Epidermal melanocyte (primary cell): ENCODE measurements around the gene EXOC6B.

Source experiments
- DNase-seq: peaks from one replicate; pipeline ENCODE4 v3.0.0; 2011; ENCODE audit warnings: low spot score; ENCODE audit not compliant: insufficient read length

EXOC6B gene

DNA sequence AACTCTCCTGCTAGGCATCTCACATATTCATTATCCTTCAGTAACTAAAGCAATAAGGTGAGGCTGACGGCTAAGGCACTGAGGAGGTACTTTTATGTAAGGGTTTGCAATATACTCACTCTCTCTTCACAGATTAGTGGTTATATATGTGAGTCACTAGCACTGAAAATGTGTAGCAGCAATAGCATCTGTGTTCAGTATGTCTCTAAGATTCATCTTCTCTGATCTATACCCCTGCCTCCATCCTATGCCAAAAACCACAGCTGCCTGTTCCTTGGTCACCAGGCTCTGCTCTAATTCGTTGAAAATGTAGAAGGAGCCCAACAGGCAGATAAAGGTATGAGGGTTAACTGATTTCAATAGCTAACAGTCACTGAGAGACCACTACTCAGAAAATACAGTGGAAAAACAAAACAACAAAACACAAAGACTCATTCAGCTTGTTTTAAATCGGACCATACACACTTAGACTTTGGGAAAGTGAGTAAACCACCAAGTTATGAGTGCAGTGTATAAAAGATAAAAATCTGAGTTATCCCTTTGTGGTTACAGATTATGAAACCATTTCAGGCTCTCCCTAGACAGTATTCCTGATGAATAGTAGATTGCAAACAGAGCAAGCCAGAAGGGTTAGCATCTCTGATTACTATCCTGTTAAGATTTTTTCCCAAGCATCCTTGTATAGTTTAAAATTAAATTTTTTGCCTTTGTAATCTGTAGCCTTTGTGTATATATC lies 602.8 kb downstream of the EXOC6B start:
- DNase-seq: no peak

DNA sequence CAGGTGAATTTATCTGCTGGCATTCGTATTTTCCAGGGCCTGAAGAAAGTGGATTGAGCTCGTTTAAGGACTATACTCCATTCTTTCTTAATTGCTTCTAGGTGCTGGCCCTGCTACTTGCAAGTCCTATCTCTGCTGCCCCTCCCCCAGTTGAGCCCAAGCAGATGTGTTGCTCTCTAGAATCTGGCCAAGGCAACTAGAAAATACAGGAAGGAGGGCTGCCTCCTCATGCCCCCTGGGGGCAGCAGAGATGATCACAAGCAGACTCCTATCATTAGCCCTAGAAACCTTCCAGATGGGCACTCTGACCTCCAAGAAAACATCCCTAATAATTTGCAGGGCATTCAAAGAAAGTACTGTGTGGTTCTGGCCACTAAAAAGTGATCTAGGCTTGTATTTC lies 605.7 kb downstream of the EXOC6B start:
- no peak for DNase-seq

DNA sequence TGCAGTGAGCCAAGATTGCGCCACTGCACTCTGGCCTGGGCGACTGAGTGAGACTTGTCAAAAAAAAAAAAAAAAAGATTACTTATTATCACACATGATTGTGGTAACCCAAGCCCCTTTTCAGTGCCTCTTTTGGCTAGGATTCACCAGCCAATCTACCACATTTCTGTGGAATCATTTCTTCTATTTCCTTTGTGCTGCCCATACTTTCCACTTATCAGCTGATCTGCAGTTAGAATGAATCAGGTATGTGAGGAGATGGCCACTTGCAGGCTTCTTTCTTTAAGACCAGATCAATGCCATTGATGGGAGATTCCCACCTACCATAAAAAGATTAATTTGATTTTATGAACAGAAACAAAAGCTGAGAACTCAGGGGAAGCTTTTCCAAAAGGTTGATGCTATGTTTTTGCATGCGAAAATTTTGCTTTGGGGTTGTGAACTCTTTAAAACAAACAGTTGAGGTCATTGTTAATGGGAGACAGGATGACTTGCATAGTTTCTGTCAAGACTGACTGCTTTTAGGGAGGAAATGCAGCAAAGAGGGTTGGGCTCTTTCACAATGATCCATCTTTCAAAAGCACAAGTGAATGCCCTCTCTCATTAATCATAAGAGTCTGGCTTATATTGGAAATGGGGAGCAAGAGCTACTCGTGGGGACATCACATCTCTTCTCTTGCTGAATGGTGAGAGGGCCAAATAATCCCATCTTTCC lies 611.2 kb downstream of the EXOC6B start:
- DNase-seq: no peak

DNA sequence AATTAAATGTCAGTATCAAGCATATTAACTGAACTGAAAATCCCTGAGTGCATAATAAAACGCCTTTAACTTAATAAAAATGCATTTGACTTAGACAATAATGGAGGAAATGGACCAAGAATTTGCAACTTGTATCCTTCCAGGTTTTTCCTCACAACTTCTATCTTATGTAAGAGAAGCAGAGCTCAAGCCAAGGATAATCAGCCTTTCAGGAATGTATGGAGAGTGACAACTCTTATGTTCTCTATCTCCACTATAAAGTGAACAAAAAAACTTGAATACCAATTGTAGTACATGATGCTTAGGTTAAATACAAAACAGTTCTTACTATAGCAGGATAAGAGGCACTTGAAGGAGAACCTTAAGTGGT lies 613.4 kb downstream of the EXOC6B start:
- no peak for DNase-seq

DNA sequence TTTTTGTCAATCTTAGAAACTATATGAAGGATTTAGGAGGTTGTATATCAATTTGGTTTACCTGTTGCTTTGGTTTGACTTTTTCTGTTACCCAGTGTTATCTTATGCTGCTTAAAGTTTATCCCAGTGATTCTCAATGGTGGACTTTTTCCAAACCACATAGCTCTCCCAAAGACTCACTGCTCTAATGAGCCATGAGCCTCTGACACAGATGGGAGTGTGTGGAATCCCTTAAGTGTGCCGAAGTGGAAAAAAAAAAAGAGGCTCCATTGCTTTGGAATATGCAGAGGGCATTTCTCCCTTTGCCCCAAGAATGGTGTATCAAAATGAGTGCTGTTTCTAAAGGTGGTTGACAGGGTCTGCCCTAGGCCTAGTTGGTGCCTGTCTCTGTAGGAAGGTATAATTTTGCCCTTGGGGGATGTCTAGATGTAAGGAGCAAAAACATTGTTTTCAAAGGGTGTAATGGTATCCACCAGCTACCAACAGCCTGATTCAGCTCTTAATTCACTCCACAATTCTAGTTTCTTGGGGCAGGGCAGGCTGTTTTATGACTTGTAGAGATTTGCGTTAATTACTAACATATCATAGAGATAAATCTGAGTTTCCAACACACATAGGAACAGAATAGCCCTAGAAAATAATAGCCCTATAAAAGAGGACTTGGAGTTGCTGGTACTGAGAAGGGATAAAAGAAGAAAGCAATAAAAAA lies 613.9 kb downstream of the EXOC6B start:
- no peak for DNase-seq

DNA sequence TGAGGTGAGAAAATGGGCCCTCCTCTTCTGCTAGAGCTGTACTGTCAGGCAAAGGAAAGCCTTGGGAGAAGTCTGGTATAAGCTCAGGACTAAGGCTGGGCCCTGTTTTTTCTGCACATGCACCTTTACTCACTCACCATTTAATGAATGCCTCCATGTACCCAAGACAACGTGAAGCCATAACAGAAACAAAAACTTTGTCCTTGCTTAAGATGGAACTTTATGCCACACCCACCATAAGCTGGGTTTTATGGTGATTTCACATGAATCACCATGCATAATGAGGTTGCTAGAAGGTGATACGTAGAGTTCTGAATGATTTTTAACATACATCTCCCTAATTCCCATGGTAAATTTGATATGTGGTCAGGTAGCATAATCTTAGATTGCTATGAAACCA lies 614.5 kb downstream of the EXOC6B start:
- no peak for DNase-seq

DNA sequence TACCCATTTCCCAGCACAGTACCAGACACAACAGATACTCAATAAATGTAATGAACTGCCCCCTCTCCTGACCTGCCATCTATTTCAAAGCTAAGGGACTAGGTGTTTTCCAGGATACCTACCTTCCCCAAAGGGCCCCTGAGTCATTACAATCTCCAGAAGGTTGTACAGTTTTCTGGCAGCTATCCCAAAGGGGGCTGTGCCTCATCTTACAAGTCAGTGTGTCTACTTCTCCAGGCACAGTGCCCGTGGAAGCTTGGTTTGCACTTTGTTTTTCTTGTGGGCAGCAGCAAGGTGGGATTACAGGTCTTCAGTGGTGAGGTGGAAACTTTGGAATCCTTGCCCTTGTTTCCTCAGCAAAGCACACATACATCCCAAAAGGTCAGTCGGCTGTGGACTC lies 615.4 kb downstream of the EXOC6B start:
- DNase-seq: no peak

DNA sequence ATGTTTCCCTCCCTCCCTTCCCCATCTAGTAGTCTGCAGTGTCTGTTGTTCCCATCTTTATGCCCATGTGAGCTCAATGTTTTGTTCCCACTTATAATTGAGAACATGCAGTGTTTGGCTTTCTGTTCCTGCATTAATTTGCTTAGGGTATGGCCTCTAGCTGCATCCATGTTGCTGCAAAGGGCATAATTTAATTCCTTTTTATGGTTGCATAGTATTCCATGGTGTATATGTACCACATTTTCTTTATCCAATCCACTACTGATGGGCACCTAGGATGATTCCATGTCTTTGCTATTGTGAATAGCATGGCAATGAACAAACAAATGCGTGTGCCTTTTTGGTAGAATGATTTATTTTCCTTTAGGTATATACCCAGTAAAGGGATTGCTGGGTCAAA lies 617.6 kb downstream of the EXOC6B start:
- no peak for DNase-seq

DNA sequence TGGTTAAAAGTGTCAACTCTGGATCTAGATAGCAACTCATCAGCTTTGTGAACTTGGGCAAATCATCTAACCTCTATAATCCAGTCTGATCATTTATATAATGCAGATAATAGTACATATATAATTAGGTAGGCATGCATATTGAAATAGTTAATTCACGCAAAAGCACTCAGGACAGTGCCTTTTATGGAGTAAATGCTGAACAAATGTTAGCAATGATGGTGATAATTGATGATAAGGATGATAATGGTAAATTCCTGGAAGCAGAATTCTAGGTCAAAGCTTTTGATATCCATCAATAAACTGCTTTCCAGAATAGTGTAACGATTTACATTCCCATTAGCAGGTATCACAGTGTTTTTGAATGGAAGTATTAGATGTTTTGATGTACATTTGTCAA lies 618.5 kb downstream of the EXOC6B start:
- DNase-seq: no peak

DNA sequence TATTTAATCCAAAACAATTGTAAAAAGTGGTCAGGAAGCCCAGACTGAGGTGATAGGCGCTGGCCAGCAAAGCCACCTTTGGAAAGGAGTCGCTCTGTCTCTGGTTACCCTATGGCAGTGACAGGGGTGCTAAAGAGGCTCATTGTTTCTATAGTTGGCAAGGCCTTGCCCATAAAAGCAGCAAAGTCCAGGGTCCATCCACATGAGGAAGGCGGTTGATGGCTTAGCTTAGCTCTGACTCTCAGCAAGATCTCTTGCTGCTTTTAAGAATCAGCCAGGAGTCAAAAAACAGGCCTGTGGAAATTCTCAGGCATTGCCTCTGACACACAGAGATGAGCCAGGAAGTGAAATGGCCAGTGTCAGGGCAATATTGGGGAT lies 620.3 kb downstream of the EXOC6B start:
- no peak for DNase-seq

DNA sequence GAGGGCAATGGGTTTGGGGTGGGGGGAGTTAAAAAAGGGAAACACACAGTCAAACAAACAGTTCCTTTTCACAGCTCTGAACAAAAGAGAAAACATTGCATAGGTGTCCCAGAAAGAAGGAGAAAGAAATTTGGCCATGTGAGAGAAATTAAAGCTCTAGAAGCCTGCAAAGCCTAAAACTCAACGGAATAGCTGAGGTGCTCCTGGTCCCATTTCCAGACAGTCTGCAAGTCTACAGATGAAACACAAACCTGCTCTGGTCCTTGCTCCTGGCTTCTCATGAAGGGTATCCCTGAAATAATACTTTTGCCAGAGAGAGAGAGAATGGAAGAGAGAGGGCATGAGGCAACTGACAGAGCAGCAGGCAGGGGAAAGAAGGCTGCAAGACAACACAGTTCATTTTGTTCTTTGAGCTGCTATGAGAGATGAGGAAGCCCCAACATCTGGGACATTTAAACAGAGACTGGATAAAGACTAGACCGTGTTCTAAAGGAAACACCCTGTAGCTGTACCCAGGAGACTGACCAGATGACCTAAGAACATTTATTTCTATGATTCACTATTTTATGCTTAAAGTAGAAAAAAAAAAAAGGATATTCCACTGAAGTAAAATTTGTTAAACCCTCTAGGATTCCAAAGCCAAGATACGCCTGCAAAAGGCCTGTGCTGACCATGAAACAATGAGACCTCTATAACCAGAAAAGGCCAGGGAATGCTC lies 620.9 kb downstream of the EXOC6B start:
- no peak for DNase-seq

DNA sequence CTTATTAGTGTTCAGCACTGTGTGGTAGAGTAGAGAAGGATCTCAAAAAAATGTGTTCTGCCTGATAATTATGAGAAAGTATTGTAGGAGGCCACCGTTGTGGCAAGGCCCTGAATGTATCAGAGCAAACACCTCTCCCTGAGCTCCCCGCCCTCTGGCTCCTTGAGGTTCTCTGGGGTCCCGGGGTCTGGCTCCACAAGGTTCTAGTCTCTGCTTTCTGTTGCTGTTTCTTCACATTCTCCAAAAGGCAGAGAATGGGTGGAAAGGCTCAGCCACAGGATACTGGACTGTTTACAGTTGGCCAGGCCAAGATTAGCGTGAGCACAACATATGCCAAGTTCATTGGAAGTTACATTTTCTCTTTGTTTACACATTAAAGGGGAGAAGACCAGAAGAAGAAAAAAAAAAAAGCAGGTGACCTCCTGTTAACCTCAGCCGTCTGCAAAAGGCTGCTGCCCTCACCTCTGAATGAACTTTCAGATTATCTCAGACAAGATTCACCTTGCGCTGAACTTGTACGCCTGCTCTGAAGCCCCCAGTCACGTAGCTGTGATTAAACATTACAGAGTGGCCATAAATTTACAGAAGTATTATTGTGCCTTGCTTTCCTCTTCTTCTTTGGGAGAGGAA lies 621.6 kb downstream of the EXOC6B start:
- no peak for DNase-seq

DNA sequence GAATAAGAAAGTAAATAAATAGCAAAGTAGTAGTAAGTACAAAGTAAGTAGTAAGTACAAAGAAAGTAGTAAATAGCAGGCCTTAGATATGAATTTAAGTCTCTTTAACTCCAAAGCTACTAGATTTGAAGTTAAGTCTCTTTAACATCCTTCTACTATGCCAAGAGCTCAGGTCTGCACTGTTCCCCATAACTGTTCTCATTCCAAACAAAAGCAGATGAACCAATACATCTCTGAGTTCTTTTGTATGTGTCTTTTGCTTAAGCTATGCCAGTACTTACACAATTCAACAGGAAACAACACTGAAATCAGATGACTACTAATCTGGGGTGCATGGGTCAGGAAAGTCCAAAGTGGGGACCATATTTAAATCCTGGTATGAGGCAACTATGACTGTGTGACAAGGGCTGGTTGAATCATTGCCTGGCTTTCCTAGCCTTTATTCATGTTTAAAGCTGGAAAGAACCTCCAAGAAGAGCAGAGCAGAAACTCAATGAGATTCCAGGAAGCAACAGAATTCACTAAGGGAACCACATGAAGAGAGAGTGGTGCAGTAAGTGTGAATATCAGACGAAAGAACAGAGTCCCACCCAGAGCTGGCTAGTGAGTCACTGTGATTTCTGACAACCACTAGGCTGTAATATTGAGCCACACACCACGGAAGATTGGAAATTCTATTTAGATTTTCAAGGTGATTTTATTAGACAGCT lies 627.1 kb downstream of the EXOC6B start:
- DNase-seq: no peak

DNA sequence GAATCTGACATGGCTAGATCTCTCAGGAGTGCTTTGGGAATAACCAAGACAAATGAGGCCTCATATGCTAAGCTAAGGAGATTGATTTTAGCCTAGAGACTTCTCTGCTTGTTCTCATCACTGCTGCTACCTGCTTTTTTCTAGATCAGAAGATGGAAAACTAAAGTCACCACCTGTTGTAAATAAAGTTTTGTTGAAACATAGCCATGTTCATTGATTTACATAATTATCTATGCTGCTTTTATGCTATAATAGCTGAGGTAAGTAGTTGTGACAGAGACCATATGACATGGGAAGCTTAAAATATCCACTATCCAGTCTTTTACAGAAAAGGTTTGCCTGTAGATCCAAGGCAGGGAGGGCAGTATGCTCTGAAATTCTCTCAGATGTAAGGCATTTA lies 632.1 kb downstream of the EXOC6B start:
- no peak for DNase-seq

DNA sequence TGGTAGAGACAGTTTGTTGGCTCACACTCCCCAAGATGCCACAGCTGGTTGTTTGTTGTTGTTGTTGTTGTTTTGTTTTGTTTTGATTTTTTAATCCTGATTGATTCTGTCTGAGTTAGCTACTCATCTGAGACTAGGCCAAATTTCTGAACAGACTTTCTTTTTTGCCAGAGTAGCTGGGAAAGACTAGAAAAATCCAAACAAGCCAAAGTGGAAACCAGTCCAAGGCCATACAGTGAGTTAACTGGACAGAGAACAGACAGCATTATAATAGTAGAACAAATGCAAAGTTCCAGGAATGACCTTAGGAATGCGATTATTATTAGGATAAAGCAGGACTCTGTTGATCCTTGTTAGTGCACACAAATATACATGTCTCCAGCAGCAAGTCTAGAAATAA lies 634.4 kb downstream of the EXOC6B start:
- DNase-seq: no peak

DNA sequence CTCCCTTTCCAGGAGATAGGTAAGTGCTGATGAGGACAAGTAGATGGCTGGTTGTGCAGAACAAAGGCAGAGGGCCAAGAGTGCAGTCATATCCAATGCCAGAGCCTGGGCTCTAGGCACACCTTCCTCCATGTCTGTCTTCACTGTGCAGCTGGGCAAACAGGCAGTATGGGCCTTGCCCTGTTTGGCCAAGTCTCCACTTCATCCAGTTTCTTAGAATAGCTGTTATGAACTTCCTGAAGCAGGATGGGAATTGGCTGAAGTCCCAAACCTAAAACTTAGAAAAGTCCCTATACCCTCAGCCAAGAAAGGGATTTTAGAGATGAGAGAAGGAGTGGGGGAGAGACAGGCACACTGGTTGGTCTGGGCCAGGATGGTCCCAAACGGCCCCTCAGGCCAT lies 640.6 kb downstream of the EXOC6B start:
- no peak for DNase-seq

DNA sequence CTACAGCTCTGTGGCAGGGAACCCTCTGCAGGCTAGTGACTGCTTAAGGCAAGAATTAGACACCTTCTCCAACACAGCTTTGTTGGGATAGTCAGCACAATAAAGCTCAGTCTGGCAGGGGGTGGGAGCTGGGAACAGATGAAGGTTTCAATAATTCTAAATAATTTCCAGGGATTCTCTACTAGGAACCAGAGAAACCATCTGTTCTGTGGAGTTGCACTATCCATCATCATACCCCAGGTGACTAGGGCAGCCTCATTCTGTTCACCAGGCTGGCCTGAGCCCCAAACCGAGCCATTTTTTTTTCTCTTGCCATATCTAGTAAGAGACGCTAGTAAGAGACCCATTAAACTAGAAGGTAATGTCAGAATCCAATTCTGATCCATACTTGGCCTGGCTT lies 642.4 kb downstream of the EXOC6B start:
- no peak for DNase-seq

DNA sequence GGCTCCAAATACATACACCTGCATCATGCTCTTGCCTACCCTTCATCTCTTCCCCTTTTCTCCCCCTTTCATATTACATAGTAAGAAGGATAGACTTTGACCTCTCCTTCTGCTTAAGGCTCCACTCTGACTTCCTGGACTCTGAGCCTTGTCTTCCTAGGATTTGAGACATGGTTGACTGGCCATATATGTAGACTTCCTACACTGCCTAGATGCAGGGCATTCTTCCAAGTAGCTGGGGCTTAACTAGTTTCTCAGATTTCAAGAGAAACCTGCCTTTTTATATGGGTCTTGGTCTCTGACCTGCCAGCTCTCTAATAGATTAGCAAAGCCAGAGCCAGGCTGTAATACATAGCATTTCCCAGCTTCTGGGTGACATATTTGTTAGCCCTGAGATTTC lies 642.8 kb downstream of the EXOC6B start:
- no peak for DNase-seq

DNA sequence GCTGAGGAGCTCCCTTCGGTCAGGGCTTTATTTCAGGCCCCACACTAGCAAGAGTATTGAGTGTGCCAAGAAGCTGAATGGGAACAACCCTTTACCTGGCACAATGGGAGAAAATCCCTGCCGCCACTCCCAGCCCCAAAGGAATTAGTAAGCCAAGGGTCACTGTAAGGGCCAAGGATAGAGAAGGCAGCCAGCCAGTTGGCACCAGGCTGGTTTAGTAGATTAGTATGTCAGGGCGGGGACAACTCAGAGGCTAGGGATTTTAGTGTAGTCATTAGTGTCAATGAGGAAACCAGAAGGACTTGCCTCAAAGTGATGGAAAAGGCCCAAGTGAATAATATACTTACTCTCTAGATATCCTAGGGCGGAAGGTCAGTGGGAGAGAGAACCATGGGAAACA lies 643.3 kb downstream of the EXOC6B start:
- DNase-seq: no peak

DNA sequence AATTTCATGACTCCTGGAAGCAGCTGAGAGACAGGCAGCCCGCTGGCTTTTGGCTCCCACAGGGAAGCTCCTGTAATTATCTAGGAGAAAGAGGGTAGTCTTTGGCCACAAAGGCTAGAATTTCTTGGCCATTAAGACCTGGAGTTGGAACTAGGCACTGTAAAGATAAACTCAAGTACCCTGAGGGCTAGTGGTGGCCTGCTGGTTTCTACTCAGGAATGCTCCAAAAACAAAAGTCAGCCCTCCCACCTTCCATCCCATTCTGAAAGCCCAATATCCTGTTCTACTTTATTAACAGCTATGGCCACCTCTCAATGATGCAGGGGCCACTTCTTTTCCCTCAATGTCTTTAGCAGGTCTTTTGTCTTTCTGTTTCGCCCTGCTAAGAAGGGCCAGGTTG lies 644.2 kb downstream of the EXOC6B start:
- no peak for DNase-seq

DNA sequence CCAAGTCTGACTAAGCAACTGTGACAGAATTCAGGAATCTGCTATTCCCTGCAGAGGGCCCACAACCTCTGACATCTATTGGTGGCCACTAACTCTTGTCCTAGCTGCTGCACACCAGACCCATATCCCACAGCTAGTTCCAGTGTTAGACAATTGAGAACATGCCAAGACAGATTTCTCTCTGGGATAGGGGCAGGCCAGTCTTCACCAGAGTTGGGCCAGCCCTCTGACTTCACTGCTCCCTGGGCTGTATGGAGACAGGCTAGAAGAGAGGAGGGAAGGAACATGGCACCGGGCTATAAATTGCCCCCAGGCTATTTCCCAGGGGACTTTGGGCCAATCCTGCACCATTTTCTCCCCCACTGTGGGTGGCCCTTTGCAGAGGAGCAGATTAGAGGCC lies 645.5 kb downstream of the EXOC6B start:
- DNase-seq: no peak
